Kidney (tissue), 14 donors: Measurements from ENCODE around the gene ANAPC16. TPM values are rescaled to one million over a fixed set of nuclear protein-coding genes. Genes with fewer than 3 reads are reported as not detected.

Experiments
- DNase-seq, 5 donors: peaks; one replicate each; pipeline ENCODE4 v3.0.0-alpha.2; 2013 to 2020
- FAIRE-seq: peaks from 2 replicates; lab custom pipeline; 2012; peaks lifted over from hg19 to GRCh38; lab: Jason Lieb, UNC
- H3K27ac ChIP-seq, 2 donors: one replicate each; pipeline ENCODE4 v1.7.0; 2013; ENCODE audit warnings: low read depth in 2 of 2, low read length in 2 of 2, inconsistent platforms in 1 of 2
- H3K27me3 ChIP-seq: one replicate; pipeline ENCODE4 v1.7.1; 2013; ENCODE audit warnings: low read length, inconsistent platforms; ENCODE audit not compliant: control insufficient read depth, insufficient read depth
- H3K36me3 ChIP-seq, 3 donors: one replicate each; pipeline versions ENCODE4 v1.7.0 to v1.7.1; 2013; ENCODE audit warnings: low read length in 3 of 3, control low read depth in 1 of 3, inconsistent platforms in 1 of 3; ENCODE audit not compliant: insufficient read depth in 3 of 3, control insufficient read depth in 2 of 3
- H3K4me1 ChIP-seq, 3 donors: one replicate each; pipeline versions ENCODE4 v1.7.0 to v1.7.1; 2013; ENCODE audit warnings: low read length in 3 of 3, inconsistent platforms in 1 of 3, low read depth in 1 of 3; ENCODE audit not compliant: control insufficient read depth in 2 of 3, insufficient read depth in 2 of 3
- H3K4me3 ChIP-seq, 3 donors: one replicate each; pipeline versions ENCODE4 v1.7.0 to v1.8.1; 2013; ENCODE audit warnings: low read length in 3 of 3, control low read depth in 1 of 3, inconsistent platforms in 1 of 3
- H3K9ac ChIP-seq, 3 donors: one replicate each; pipeline versions ENCODE4 v1.7.0 to v1.7.1; 2013; ENCODE audit warnings: low read length in 3 of 3, control low read depth in 1 of 3, inconsistent platforms in 1 of 3
- H3K9me3 ChIP-seq, 3 donors: one replicate each; pipeline versions ENCODE4 v1.7.0 to v1.7.1; 2013; ENCODE audit warnings: low read length in 3 of 3, control low read depth in 1 of 3, inconsistent platforms in 1 of 3; ENCODE audit not compliant: control insufficient read depth in 2 of 3, insufficient read depth in 1 of 3
- intact Hi-C: fragments of 100-400 bp; cut with DNase I; formaldehyde crosslinking; loops from one replicate; pipeline ENCODE4 v1.11.1; 2022
- polyA plus RNA-seq: library from polyadenylated mRNA; stranded (reverse); fragments of 350-450 nt; fragmentation: Illumina TruSeq; extraction: RNeasy Lipid Tissue Mini Kit (QIAGEN cat#74804); gene quantifications from one replicate; pipeline ENCODE4 v1.2.3, GENCODE V29; 2014; ENCODE audit warnings: low read depth, low replicate concordance; ENCODE audit not compliant: insufficient read depth
- total RNA-seq: library from RNA; stranded (reverse); fragmentation: NEBNext Ultra II Directional; extraction: Animal tissue kit (Norgen Biotek cat#: 25700); gene quantifications from one replicate; pipeline ENCODE4 v1.2.1, GENCODE V29; 2021
- TF ChIP-seq, protein P1 (sequence below): IDR thresholded peaks from 3 replicates; pipeline ENCODE4 v1.5.1; 2012; ENCODE audit warnings: mild to moderate bottlenecking, moderate library complexity, borderline replicate concordance; ENCODE audit not compliant: insufficient read depth; ENCODE audit errors: extremely low read depth
- donor health status: control.
- donor health status: control.
- donor health status: control.
- donor health status: control.
- donor health status: control.
- donor health status: DM: yes; HTN: yes; CAD: no.
- donor health status: Normal renal cell carcinoma (clear cell type).

Gene ANAPC16
- total and polyA plus RNA-seq, 2 donors from 2014 or later, result 132 to 210 TPM

GRCh38 chr10:72176701-72177100 is 39.1 kb upstream of the ANAPC16 start:
- H3K9ac ChIP-seq, result no peak overlapping the region
- DNase-seq (no peak), FAIRE-seq (no peak)
- no peaks in the 10 kb centered on the region for H3K9me3 ChIP-seq
- TF ChIP-seq, protein P1, sequence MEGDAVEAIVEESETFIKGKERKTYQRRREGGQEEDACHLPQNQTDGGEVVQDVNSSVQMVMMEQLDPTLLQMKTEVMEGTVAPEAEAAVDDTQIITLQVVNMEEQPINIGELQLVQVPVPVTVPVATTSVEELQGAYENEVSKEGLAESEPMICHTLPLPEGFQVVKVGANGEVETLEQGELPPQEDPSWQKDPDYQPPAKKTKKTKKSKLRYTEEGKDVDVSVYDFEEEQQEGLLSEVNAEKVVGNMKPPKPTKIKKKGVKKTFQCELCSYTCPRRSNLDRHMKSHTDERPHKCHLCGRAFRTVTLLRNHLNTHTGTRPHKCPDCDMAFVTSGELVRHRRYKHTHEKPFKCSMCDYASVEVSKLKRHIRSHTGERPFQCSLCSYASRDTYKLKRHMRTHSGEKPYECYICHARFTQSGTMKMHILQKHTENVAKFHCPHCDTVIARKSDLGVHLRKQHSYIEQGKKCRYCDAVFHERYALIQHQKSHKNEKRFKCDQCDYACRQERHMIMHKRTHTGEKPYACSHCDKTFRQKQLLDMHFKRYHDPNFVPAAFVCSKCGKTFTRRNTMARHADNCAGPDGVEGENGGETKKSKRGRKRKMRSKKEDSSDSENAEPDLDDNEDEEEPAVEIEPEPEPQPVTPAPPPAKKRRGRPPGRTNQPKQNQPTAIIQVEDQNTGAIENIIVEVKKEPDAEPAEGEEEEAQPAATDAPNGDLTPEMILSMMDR, result no peak
- H3K36me3 ChIP-seq, result peaks cover 0 to 15% (median 0%) of the 10 kb centered on the region in 3 donors
- no peaks in the 10 kb centered on the region for H3K27me3 ChIP-seq
- H3K4me1 ChIP-seq, result peaks cover 0 to 4% (median 0%) of the 10 kb centered on the region in 3 donors
- H3K27ac ChIP-seq, result no peak overlapping the region
- no peak overlapping the region for H3K4me3 ChIP-seq
- intact Hi-C loops, result no loop called here

- intact Hi-C loops, result no loop called here
- no peak overlapping the region for H3K27ac ChIP-seq
- no peaks in the 10 kb centered on the region for H3K27me3 ChIP-seq
- no peaks in the 10 kb centered on the region for H3K9me3 ChIP-seq
- TF ChIP-seq, protein P1, result no peak
- DNase-seq (no peak), FAIRE-seq (no peak)
- H3K9ac ChIP-seq, result no peak overlapping the region
- H3K36me3 ChIP-seq, result peaks cover 0 to 15% (median 0%) of the 10 kb centered on the region in 3 donors
- peaks cover 0 to 4% (median 0%) of the 10 kb centered on the region in 3 donors for H3K4me1 ChIP-seq
- no peak overlapping the region for H3K4me3 ChIP-seq
Measured at GRCh38 chr10:72177454-72177853, 38.4 kb upstream of the ANAPC16 start.

- Histone ChIP-seq H3K9ac (no peak overlapping the region), H3K9me3 (no peaks in the 10 kb centered on the region), H3K27me3 (no peaks in the 10 kb centered on the region), H3K4me3 (no peak overlapping the region), H3K27ac (no peak overlapping the region), H3K36me3 (peaks cover 0 to 3% (median 0%) of the 10 kb centered on the region in 3 donors), H3K4me1 (no peaks in the 10 kb centered on the region)
- intact Hi-C loops, result no loop called here
- FAIRE-seq (no peak), DNase-seq (no peak)
- TF ChIP-seq, protein P1, result no peak
Measured at GRCh38 chr10:72184156-72184555, 31.7 kb upstream of the ANAPC16 start.
